MM.1S (cell line): Measurements from ENCODE around the gene TPD52L1.

Experiments
- EZH2 ChIP-seq: fragments of 300-600 bp; sonication (generic); optimal IDR thresholded peaks from 2 replicates; pipeline ENCODE3; 2017; ENCODE audit warnings: low read depth, mild to moderate bottlenecking, antibody characterized with exemption, low read length, mixed read lengths
- TF ChIP-seq, protein P1 (sequence below): fragments of 300-600 bp; sonication (generic); IDR thresholded peaks from 2 replicates; pipeline ENCODE4 v1.5.1; 2016; ENCODE audit warnings: antibody characterized with exemption, low read length, mixed read lengths

DNA sequence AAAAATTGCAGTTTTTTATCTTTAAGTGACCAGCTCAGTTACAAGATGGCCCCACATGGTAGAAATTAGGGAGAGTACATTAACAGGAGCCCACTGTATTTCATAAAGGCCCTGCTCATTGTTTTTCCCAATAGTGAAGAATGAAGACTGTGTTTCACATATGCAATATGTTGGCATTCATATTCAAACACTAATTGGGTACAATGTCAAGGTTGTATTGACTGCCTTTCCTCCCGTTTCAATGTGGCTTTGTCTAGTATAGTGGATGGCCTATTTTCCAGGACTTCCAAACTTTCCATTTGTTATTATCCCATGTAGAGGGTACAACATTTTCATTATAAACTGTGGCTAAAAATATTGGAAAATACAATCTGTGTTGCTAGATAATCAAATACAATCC lies 96.9 kb downstream of the TPD52L1 start:
- TF ChIP-seq EZH2, result no peak
- TF ChIP-seq, protein P1, sequence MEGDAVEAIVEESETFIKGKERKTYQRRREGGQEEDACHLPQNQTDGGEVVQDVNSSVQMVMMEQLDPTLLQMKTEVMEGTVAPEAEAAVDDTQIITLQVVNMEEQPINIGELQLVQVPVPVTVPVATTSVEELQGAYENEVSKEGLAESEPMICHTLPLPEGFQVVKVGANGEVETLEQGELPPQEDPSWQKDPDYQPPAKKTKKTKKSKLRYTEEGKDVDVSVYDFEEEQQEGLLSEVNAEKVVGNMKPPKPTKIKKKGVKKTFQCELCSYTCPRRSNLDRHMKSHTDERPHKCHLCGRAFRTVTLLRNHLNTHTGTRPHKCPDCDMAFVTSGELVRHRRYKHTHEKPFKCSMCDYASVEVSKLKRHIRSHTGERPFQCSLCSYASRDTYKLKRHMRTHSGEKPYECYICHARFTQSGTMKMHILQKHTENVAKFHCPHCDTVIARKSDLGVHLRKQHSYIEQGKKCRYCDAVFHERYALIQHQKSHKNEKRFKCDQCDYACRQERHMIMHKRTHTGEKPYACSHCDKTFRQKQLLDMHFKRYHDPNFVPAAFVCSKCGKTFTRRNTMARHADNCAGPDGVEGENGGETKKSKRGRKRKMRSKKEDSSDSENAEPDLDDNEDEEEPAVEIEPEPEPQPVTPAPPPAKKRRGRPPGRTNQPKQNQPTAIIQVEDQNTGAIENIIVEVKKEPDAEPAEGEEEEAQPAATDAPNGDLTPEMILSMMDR, result no peak
